ENCODE data around the gene ASIP.

ASIP gene

DNA sequence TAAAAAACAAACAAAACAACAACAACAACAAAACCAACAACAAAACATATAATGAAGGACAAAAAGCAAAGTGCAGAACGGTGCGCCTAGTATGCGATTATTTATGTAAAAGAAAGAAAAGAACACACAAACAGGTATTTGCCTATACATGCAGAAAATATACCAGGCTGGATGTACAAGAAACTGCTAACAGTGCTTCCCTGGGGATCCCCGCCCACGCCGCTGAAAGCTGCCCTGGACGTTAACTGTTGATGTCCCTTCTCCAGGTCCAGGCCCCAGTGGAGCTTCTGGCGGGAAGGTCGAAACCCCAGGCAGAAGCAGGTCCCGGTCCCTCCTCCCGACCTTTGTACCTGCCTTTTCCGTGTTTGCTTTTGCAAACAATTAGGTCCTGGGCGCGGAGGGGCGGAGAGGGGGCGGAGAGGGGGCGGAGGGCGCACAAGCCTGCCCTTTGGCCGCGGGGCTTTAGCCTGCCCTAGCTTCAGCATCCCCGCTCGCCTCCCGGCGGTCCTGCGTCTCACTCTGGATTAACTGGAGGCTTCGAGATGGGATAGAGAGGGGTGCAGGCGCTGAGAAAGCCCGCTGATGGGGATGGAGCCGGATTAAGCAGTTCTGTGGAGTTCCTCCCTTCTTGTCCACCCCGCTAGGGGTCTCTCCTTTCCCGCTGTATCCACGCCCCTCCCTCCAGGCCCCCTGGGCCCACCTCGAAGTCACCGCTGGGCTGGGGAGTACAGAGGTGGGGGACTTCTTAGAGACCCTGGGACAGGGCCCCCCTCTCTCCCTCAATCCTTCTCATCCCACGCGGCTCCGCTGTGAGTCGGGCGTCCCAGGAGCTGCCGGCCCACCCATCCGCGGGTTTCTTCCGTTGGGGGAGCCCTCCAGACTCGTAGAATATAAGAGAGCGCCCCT lies 70.1 kb downstream of the ASIP start:
- DNase-seq (ENCODE audit: low spot score), result peak; percentile 22

DNA sequence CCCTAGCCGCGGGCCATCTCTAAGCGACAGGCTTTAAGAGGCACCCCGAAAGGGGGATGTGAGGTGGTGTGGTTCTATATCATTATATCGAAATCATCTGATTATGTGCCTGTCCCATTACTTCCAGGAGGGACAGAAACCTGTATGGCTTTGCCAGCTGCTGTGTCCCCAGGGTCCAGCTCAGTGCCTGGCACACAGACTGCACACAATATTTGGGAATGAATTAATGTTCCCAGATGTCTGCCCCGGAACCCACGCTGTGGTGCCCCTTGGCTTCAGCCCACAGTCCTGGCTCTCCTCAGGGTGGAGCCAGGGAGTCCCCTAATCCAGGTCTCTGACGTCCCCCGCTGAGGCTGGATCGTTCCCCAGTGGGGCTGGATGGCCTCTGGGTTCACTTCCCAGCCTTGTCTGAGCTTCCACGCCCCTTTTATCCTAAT lies 70.8 kb downstream of the ASIP start:
- DNase-seq (ENCODE audit: low spot score), result peak; percentile 19

DNA sequence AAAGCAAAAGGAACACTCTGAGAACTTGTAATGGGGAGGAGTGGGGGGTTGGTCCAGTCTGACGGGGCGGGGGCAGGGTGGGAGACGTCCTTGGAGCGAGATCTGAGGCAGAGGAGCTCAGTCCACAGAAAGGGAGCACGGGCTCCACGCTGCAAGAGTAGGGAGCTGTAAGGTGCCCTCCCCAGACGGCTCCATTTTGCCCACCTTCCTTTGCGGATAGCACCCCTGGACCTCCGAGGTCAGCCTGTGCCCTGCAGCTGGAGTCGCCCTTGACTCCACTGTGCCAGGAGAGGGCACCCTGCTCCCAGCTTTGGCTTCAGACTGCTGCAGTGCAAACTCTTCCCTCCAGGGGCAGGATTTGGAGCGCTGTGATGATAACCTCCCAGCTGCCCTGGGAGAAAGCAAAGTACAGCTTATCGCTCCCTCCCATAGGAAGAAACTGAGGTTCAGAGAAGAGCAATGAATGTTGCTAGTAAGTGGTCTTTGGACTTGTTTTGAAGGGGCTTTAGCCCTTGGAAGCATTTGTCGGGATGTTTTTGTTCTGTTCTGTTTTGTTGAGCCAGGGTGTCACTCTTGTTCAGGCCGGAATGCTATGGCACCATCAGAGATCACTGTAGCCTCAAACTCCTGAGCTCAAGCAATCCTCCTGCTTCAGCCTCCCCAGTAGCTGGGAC lies 71.5 kb downstream of the ASIP start:
- DNase-seq (ENCODE audit: low spot score), result peak; percentile 91

DNA sequence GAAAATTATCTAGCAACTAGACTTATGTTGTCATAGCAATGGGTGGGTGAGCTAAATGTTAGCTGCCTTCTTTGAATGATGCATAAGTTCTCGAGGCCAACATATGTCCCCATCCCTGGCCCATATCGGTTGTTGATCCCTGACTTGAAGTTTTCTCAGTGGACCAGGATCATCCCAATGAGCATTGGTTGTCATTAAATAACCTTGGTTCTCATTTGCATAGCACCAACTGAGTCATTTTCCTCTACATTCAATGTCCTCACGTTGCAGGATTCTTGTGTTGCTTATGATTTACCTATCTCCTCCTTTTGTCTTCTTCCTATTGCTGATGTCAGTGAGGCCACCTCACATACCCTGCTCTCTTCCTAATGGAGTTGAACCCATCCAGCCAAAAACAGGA lies 74.0 kb downstream of the ASIP start:
- DNase-seq (ENCODE audit: low spot score), result no peak

DNA sequence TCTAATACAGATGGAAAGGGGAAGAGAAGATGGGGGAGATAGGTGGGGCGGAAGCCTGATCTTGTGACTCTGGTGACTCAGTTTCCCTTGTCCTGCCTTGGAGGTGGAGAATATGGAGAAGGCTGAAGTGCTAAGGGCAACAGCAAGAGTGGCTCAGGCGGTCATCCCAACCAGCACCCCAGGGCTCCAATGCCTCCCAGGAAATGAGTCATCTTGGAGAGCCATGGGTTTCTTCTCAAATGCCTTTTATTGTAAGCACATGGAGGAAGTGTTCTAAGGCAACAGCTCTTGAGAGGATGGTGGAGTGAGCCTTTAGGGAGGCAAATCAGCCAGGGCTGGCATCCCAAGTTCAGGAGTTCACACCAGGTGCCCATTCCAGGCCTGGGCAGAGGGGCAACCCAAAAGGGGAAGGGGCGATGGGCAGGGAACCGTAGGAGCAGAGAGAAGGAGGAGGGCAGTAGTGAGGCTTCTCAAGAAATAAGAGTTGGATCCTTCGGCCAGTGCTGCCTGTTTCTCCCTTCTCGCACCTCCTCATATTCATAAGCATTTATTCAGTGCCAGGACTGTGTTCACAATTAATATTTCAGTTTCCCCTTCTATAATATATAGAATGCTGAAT lies 75.1 kb downstream of the ASIP start:
- DNase-seq (ENCODE audit: low spot score), result no peak

Data from AG20443 (cell line).